ENCODE results near the gene IGLL1.

DNA sequence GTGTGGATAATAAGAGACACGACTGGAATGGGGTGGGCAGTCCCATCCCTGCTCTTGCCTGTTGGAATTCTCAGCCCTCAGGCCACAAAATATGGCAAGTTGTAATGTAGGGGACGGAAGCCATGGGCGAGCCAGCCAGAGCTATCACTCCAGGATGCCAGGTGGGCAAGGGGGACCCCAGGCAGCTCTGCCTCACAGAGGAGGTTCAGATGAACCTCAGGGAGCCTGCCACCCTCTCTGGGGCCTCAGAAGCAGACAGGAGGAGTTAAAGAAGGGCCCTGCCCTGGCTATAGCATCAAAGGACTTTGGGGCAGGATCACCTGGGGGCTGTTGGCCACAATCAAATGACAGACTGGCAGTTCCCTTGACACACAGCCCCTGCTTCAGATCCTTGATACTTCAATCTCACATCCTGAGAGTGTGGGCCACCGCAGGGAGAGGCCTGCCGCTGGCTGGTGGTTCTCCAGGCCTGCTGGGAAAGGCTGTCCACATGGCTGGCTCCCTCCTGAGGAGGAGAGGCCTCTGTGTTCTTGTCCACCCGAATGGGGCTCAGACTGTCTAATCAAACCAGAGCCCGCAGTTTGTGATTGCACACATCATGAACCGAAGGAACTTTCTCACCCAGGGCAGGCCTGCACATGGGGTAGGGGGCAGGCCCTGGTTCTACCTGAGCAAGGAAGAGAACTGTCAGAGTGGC lies 31.4 kb downstream of the IGLL1 start:
- TF ChIP-seq, protein P1, sequence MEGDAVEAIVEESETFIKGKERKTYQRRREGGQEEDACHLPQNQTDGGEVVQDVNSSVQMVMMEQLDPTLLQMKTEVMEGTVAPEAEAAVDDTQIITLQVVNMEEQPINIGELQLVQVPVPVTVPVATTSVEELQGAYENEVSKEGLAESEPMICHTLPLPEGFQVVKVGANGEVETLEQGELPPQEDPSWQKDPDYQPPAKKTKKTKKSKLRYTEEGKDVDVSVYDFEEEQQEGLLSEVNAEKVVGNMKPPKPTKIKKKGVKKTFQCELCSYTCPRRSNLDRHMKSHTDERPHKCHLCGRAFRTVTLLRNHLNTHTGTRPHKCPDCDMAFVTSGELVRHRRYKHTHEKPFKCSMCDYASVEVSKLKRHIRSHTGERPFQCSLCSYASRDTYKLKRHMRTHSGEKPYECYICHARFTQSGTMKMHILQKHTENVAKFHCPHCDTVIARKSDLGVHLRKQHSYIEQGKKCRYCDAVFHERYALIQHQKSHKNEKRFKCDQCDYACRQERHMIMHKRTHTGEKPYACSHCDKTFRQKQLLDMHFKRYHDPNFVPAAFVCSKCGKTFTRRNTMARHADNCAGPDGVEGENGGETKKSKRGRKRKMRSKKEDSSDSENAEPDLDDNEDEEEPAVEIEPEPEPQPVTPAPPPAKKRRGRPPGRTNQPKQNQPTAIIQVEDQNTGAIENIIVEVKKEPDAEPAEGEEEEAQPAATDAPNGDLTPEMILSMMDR (IDR thresholded peaks at IDR 0.05; ENCODE audit: insufficient read depth, low read length) = no peak
- TF ChIP-seq POLR2AphosphoS5 (IDR thresholded peaks at IDR 0.05; ENCODE audit: low read depth) (no peak), SPI1 (IDR thresholded peaks at IDR 0.05; ENCODE audit: borderline replicate concordance, low read depth) (no peak), GABPA (IDR thresholded peaks at IDR 0.05; ENCODE audit: low read depth) (no peak)
- TF ChIP-seq, protein P2, sequence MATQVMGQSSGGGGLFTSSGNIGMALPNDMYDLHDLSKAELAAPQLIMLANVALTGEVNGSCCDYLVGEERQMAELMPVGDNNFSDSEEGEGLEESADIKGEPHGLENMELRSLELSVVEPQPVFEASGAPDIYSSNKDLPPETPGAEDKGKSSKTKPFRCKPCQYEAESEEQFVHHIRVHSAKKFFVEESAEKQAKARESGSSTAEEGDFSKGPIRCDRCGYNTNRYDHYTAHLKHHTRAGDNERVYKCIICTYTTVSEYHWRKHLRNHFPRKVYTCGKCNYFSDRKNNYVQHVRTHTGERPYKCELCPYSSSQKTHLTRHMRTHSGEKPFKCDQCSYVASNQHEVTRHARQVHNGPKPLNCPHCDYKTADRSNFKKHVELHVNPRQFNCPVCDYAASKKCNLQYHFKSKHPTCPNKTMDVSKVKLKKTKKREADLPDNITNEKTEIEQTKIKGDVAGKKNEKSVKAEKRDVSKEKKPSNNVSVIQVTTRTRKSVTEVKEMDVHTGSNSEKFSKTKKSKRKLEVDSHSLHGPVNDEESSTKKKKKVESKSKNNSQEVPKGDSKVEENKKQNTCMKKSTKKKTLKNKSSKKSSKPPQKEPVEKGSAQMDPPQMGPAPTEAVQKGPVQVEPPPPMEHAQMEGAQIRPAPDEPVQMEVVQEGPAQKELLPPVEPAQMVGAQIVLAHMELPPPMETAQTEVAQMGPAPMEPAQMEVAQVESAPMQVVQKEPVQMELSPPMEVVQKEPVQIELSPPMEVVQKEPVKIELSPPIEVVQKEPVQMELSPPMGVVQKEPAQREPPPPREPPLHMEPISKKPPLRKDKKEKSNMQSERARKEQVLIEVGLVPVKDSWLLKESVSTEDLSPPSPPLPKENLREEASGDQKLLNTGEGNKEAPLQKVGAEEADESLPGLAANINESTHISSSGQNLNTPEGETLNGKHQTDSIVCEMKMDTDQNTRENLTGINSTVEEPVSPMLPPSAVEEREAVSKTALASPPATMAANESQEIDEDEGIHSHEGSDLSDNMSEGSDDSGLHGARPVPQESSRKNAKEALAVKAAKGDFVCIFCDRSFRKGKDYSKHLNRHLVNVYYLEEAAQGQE (IDR thresholded peaks at IDR 0.05; ENCODE audit: insufficient replicate concordance, low read depth) = no peak
